Limb (tissue), 2 donors: ENCODE measurements around the gene AXIN2.
"Not testable (repeated sequence)": the region's sequence is repeated elsewhere in the genome, so short reads cannot be mapped to it uniquely, and the experiment has no call there.

Experiments used
- DNase-seq, 2 donors: peaks; one replicate each; pipeline ENCODE4 v3.0.0-alpha.2; 2016; ENCODE audit errors: extremely low spot score in 2 of 2

Gene AXIN2

DNA sequence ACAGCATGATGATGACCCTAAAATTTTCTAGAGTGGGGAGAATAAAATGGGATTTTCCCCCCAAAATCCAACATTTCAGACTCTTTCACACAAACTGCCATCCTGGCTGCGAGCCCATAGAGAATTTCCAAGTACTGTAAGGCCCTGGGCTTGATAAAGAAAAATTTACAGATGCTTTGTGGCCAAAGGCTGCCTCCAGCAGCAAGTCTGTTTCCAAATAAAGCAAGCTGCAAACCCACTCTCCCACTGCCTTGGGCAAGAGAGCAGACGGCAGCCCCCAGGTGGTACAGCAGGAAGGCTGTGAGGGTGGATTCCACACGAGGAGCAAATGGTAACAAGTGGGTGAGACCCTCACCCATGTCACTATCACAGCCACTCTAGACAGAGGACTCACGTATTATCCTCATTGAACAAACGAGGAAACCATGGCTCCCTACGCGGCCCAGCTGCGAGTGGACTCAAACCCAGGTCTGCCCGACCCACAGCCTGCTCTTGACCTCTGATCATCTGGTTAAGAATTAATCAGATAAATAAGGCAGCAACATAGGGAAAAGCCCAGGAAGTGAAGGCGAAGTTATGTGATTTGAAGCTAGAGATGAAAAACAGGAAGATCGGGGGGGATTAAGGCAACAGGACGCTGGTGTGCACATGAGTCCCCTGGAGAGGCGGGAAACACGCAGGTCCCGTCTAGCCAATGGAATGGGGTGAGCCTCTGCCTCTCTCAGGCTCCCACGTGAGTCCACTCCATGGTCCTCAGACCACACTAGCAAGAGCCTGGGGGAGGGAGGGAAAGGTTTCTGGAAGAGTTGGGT lies 37.4 kb downstream of the AXIN2 start:
- no peak for DNase-seq

DNA sequence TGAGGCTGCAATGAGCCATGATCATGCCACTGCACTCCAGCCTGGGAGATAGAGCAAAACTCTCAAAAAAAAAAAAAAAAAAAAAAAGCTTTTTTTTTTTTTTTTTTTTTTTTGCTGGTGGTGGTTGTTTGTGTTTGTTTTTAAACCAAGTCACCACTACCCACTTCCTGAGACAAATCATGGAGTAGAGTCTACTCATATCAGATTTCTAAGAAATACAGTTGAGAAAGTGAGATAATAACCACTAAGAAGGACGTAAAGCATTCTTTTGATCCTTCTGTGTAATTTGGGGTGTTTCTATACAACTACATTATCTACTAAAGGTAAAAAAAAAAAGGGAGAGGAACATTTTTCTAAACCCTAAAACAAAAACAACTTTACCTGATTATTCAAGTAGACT lies 38.0 kb downstream of the AXIN2 start:
- DNase-seq = no peak

DNA sequence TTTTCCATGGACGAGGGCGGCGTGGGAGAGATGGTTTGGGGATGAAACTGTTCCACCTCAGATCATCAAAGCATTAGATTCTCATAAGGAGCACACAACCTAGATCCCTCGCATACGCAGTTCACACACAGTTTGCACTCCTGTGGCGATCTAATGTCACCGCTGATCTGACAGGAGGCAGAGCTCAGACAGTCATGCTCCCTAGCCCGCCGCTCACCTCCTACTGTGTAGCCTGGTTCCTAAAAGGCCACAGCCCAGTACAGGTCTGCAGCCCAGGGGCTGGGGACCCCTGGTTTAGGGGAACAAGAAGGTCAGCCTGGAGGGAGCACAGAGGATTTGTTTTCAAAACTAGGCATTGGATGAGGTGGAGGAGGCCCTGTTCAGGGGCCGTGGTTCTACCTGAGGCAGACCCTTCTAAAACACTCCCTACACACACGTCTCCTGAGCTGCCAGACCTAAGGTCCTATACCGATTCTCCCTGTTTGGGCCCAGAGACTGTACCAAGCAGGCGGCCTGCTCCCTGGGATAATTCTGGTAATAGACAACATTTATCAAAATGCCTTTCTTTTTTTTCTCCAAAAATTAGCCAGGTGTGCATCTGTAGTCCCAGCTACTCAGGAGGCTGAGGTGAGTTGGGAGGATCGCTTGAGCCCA lies 38.6 kb downstream of the AXIN2 start:
- DNase-seq = no peak

GRCh38 chr17:65519462-65519861 lies 42.0 kb downstream of the AXIN2 start:
- no peak for DNase-seq

DNA sequence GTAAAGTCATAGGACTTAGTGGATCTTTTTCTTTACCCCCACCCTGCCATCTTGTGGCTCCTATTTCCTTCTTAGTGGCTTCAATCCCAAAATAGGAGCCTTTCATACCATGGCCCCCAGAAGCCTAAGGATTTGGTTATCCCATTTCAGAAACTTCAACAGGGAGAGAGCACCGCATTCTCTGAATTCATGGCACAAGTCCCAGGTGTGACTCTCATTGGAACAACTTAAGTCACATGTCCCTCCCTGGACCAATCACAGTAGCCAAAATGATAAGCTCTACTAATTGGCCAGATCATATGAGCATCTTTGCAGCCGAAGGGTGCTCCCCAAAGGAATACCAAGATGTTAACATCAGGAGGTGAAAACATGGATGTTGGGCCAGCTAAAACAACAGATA lies 43.2 kb downstream of the AXIN2 start:
- no peak for DNase-seq

- DNase-seq = peak in 1 of 2 donors; percentile 58
Observed at GRCh38 chr17:65515959-65516948, 45.2 kb downstream of the AXIN2 start.

GRCh38 chr17:65515512-65515911 lies 45.9 kb downstream of the AXIN2 start:
- DNase-seq = no peak

DNA sequence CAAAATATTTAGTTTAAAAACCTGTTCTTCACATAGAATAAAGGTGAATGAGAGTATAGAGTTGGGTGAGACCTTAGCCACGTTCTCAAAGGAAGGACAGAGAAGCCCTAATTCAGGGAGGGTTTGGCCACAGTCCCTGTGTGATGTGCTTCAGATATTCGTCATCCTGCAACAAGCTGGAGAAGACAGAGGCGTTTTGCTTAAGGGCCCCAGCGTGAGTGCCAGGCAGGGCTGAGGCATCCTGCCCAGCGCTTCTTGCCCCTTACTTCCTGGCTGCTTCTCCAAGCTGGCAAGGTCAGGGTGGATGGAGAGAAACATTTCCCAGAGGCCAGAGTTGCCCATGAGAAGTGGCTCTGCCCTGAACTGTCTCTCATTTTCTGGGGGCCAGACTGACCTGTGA lies 46.9 kb downstream of the AXIN2 start:
- no peak for DNase-seq

DNA sequence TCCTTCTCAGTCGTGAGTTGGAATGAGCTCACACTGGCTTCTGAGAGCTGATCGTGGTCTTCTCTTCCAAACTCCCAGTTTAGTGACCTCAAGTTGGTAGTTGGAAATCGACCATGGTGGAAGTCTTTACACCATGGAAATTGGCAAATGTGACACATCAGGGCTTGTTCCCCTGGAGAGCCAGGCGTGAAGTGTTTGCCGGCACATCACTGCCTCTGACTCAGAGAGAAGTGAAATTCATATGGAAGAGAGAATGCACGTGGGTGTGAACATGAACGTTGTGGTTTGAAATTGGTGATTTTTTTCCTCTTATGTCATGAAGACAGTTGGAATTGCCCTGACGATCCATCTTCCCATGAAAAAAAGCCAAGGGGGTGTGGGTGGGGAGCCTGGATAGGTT lies 47.4 kb downstream of the AXIN2 start:
- no peak for DNase-seq

DNA sequence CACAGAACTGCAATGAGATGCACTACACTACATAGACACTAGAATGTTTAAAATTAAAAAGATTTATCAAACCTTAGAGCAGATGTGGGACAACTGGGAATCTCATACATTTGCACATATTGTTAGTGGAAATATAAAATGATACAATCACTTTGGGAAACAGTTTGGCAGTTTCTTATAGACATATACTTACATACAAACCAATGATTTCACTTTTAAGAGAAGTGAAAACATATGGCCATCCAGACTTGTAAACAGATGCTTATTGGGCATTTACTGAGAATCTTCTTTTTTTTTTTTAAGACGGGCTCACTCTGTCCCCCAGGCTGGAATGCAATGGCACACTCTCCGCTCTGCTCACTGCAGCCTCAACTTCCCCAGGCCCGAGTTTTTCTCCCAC lies 50.1 kb downstream of the AXIN2 start:
- peak in 1 of 2 donors; percentile 30 for DNase-seq

DNA sequence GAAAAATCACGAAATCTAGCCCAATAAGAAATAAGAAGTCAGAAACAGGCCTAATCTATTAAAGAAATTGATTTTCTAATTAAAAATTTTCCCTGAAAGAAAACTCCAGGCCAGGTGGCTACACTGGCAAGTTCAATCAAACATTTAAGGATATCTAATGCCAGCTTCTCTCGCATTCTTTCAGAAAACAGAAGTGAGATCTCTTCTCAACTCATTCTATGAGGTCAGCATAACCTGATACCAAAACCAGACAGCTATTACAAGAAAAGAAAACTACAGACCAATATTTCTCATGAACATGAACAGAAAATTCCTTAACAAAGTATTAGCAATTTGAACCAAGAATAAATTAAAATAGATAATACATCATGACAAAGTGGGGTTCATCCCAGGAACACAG lies 52.4 kb downstream of the AXIN2 start:
- no peak for DNase-seq

DNA sequence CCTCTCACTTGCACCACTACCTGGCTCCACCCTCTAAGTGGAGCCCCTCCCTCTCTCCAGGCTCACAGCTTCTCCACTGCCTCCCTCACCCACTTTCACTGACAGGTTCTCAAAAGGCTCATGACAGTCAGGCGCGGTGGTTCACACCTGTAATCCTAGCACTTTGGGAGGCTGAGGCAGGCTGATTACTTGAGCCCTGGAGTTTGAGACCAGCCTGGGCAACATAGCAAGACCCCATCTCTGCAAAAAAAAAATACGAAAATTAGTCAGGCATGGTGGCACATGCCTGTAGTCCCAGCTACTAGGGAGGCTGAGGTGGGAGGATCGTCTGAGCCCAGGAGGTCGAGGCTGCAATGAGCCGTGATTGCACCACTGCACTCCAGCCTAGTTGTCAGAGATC lies 56.8 kb downstream of the AXIN2 start:
- not testable (repeated sequence) for DNase-seq

- no peak for DNase-seq
Observed at GRCh38 chr17:65504141-65504540, 57.3 kb downstream of the AXIN2 start.

GRCh38 chr17:65503557-65503956 lies 57.9 kb downstream of the AXIN2 start:
- DNase-seq = no peak

DNA sequence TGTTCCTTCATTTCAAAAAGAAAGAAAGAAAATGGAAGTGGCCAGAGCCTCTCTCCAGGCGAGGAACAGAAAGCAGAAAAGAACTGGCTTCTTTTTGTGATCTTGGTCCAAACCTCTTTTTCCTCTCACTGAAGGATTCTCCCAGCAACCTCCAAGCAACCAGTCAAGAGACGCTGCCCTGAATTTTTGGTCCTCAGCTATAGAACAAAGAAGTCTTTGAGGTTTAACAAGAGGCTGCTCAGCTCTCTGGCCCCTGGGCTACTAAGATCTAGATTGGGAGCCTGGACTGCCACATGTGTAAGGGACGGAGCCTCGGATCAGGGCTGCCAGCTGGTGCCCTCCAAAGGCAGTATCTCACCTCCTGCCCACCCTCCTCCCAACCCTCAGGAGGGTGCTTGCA lies 62.6 kb downstream of the AXIN2 start:
- no peak for DNase-seq

DNA sequence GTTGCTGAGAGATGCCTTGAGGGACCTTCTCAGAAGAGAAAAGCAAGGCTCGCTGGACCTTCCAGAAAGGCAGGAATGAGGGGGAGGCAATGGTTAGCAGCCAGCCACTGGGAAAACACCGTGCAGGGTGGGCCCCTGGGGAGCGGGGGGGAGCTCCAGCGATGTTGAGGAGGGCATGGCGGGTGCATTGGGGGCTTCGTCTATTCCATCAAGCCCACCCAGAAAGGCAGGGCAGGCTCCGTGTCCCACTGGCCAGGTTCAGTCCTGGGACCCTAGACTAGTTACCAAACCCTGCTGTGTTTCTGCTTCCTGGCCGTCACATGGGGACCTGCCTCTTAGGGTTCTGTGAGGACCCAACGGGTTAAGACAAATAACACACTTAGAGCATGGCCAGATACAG lies 64.6 kb downstream of the AXIN2 start:
- DNase-seq = no peak

DNA sequence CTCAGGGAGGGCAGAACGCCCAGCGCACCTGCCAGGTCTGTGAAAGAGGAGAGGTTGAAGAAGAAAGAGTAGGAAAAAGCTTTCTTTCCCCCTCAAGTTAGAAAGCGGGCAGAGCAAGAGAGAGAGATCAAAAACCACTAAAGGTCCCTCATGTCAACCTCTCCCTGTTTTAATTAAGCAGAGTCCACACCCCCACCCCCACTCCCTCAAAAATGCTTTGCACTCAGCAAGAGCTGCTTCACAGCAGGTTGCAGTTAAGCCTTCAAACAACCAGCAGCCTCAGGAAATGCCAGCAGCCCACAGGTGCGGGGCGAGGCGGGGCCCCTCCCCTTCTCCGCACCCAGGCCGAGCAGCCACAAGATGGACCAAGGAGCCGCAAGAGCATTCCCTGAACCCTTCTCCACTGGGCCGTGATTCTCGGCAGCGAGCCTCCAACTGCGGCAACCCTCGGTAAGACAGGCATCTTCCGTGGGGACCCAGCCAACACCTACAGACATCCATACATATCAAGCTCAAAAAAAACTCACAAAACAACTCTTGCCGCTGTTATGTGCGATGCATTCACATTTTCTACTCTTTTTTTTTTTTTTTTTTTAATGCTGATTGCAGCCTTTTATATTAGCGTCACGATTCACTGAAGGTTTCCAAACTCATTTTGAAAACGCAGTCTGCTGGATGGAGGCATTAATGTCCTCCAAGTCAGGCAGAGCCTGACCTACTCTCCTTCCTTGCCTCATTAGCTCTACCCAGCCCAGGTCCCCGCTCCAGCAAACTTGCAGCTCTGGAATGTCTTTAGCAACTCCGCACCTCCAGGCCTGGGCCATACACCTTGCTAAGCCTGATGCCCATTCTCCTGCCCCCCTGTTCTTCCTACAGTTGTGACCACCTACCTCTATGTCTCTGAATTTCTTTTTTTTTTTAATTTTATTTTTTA lies 66.1 kb downstream of the AXIN2 start:
- DNase-seq = no peak

DNA sequence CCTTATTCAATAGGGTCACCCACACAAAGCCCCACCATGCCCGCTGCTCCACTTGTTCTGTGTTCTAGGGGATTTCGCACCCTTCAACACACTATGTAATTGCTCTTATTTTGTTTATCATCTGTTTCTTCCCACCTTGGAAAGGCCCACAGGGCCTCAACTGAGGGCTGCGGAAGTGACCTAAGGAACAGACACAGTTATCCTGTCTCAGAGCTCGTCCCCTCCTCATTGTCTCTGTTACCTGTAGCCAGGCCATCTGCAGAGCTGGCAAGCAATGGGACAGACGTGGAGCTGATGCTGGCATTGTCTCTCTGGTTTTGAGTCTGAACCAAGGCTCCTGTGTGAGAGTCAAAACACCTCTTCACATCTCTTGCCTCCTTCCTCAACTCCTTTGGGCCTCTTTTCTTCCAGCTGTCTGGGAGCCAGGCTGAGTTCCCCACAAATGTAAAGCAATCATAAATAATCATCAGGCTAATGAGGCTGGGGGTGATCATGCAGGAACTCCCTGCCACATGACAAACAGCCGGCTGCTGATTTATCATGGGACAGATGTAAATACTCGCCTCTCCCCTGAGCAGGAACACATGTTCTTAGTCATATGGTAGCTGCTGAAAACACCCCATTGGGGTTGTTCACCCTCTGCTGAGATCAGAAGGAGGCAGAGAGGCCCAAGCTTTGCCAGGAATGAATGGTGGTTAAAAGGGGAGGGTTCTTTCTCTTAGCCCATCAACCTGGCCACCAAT lies 71.9 kb downstream of the AXIN2 start:
- DNase-seq = peak in 1 of 2 donors; percentile 27

- no peak for DNase-seq
Observed at GRCh38 chr17:65488665-65489064, 72.8 kb downstream of the AXIN2 start.

GRCh38 chr17:65487990-65488389 lies 73.5 kb downstream of the AXIN2 start:
- no peak for DNase-seq
